Spleen (tissue), 11 donors: ENCODE measurements around the gene SDR39U1. TPM values are rescaled to one million over a fixed set of nuclear protein-coding genes. Genes with fewer than 3 reads are reported as not detected.
A peak's percentile ranks its signal among the peaks of the same experiment; 100 is the strongest.

Experiments used
- DNase-seq: peaks from one replicate; pipeline ENCODE4 v3.0.0-alpha.2; 2020
- H3K27ac ChIP-seq, 8 donors: fragments of 200-600 bp; sonication (generic) in 7 of 8; 1 replicate in 4 of 8; 2 replicates in 4 of 8; pipeline versions ENCODE4 v1.5.0 to v1.8.0; 2016 to 2021; ENCODE audit warnings: inconsistent platforms in 4 of 8, mild to moderate bottlenecking in 4 of 8, moderate library complexity in 1 of 8
- H3K27me3 ChIP-seq, 7 donors: fragments of 200-600 bp; sonication (generic) in 6 of 7; replicated peaks in 1 of 7; 1 replicate in 4 of 7; 2 replicates in 3 of 7; pipeline versions ENCODE4 v1.5.0 to v1.8.0; 2016 to 2021; ENCODE audit warnings: inconsistent platforms in 3 of 7, mild to moderate bottlenecking in 1 of 7
- H3K36me3 ChIP-seq, 6 donors: fragments of 200-600 bp; sonication (generic) in 5 of 6; 1 replicate in 4 of 6; 2 replicates in 2 of 6; pipeline versions ENCODE4 v1.5.0 to v1.8.0; 2016 to 2021; ENCODE audit warnings: inconsistent platforms in 2 of 6
- H3K4me1 ChIP-seq, 6 donors: fragments of 200-600 bp; sonication (generic) in 5 of 6; 1 replicate in 3 of 6; 2 replicates in 3 of 6; pipeline versions ENCODE4 v1.5.0 to v1.8.0; 2016 to 2021; ENCODE audit warnings: inconsistent platforms in 3 of 6
- H3K4me3 ChIP-seq, 8 donors: fragments of 200-600 bp; sonication (generic) in 7 of 8; 1 replicate in 4 of 8; 2 replicates in 4 of 8; pipeline versions ENCODE4 v1.5.0 to v1.8.0; 2016 to 2021; ENCODE audit warnings: inconsistent platforms in 4 of 8, mild to moderate bottlenecking in 4 of 8, moderate library complexity in 2 of 8
- H3K9me3 ChIP-seq, 8 donors: fragments of 200-600 bp; sonication (generic) in 7 of 8; 1 replicate in 4 of 8; 2 replicates in 4 of 8; pipeline versions ENCODE4 v1.5.0 to v1.8.0; 2016 to 2021; ENCODE audit warnings: inconsistent platforms in 4 of 8
- POLR2A ChIP-seq, 3 donors: fragments of 450-650 bp; IDR thresholded peaks; one replicate each; pipeline ENCODE4 v1.5.1; 2017; ENCODE audit warnings: antibody characterized with exemption in 3 of 3, mild to moderate bottlenecking in 1 of 3
- POLR2AphosphoS5 ChIP-seq, 3 donors: sonication (generic); formaldehyde crosslinking; IDR thresholded peaks; one replicate each; pipeline ENCODE4 v1.5.1; 2017; ENCODE audit warnings: antibody characterized with exemption in 3 of 3
- WGBS, 5 donors: extraction: QIAGEN DNeasy Blood & Tissue Kit in 3 of 5; methylation state at CpG; one replicate each; pipeline versions ENCODE4 v1.1.5 to v1.1.7; 2013 to 2018; 5-methylcytosine and 5-hydroxymethylcytosine counted together
- intact Hi-C: fragments of 100-400 bp; cut with DNase I; formaldehyde crosslinking; loops from one replicate; pipeline ENCODE4 v1.15.0; 2023; ENCODE audit warnings: low total_unique reads
- polyA plus RNA-seq, 3 donors: library from polyadenylated mRNA; stranded (reverse); fragments of 200-250 nt; gene quantifications; one replicate each; pipeline ENCODE4 v1.2.1, GENCODE V29; 2013
- total RNA-seq, 7 donors: library from RNA; depleted of rRNA in 3 of 7; stranded (reverse); fragments of >200 nt in 3 of 7; fragmentation: NEBNext Ultra II Directional in 4 of 7; extraction: Animal tissue kit (Norgen Biotek cat#: 25700) in 4 of 7; gene quantifications; one replicate each; pipeline versions ENCODE4 v1.1.0 to v1.2.1, GENCODE V29; 2016 to 2021
- TF ChIP-seq, protein P1 (sequence below), 11 experiments: fragments of 200-600 bp in 7 of 11; fragments of 450-650 bp in 4 of 11; sonication (generic) in 4 of 11; IDR thresholded peaks in 8 of 11; conservative IDR thresholded peaks in 3 of 11; 1 replicate in 7 of 11; 2 replicates in 4 of 11; pipeline versions ENCODE4 v1.4.0 to v1.8.0; 2016 to 2021; ENCODE audit warnings: antibody characterized with exemption in 11 of 11, inconsistent platforms in 4 of 11, mild to moderate bottlenecking in 1 of 11
- donor health status: healthy with polysubstance abuse.
- donor health status: DM: no; HTN: no; CAD: no; lungs with moderate emphysema.
- donor health status: DM: no; HTN: no; CAD: no.
- donor health status: Bipolar disorder and iron deficiency.
- donor health status: healthy.
- donor health status: DM: no; HTN: no; CAD: no.
- donor health status: DM: yes; HTN: yes; CAD: no.

The SDR39U1 gene
- total and polyA plus RNA-seq, 10 donors, result 48.2 to 146 (median 68.4) TPM

DNA sequence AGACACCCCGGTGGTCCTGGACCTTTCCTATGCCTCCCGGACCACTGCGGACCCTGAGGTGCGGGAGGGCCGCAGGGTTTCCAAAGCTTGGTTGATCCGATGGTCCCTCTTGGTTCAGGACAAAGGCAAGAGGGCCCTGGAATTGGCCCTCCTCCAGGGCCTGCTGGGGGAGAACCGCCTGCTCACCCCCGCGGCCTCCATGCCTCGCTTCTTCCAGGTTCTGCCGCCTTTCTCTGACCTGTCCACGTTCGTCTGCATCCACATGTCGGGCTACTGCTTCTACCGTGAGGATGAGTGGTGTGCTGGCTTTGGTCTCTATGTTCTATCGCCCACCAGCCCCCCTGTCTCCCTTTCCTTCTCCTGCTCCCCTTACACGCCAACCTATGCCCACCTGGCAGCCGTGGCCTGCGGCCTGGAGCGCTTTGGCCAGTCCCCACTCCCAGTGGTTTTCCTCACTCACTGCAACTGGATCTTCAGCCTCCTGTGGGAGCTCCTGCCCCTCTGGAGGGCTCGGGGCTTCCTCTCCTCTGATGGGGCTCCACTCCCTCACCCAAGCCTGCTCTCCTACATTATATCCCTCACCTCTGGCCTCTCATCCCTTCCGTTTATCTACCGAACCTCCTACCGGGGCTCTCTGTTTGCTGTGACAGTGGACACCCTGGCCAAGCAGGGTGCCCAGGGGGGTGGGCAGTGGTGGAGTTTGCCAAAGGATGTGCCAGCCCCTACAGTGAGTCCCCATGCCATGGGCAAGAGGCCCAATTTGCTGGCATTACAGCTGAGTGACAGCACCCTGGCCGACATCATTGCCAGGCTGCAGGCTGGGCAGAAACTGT lies 26.9 kb downstream of the SDR39U1 start:
- WGBS, 5 donors, result 90 to 93% (median 92%) methylated on average over 25 of the region's 25 CpGs
- DNase-seq, result no peak
- peaks cover 0 to 37% (median 17%) of the 10 kb centered on the region in 6 donors for H3K36me3 ChIP-seq
- no peaks in the 10 kb centered on the region for H3K9me3 ChIP-seq
- no peak for TF ChIP-seq POLR2AphosphoS5 (IDR thresholded peaks at IDR 0.05)
- TF ChIP-seq, protein P1, sequence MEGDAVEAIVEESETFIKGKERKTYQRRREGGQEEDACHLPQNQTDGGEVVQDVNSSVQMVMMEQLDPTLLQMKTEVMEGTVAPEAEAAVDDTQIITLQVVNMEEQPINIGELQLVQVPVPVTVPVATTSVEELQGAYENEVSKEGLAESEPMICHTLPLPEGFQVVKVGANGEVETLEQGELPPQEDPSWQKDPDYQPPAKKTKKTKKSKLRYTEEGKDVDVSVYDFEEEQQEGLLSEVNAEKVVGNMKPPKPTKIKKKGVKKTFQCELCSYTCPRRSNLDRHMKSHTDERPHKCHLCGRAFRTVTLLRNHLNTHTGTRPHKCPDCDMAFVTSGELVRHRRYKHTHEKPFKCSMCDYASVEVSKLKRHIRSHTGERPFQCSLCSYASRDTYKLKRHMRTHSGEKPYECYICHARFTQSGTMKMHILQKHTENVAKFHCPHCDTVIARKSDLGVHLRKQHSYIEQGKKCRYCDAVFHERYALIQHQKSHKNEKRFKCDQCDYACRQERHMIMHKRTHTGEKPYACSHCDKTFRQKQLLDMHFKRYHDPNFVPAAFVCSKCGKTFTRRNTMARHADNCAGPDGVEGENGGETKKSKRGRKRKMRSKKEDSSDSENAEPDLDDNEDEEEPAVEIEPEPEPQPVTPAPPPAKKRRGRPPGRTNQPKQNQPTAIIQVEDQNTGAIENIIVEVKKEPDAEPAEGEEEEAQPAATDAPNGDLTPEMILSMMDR (IDR thresholded peaks at IDR 0.05 in 8 of 11, conservative IDR thresholded peaks at IDR 0.05 in 3 of 11), result no peak
- no peak for TF ChIP-seq POLR2A (IDR thresholded peaks at IDR 0.05)
- peaks cover 0 to 20% (median 0%) of the 10 kb centered on the region in 7 donors for H3K27me3 ChIP-seq
- H3K27ac ChIP-seq, result no peak overlapping the region
- peaks cover 0 to 13% (median 2%) of the 10 kb centered on the region in 6 donors for H3K4me1 ChIP-seq
- H3K4me3 ChIP-seq, result no peak overlapping the region
- intact Hi-C loops, result loop anchor here (10.0 kb wide), 1 partner anchor 51 kb away; the partner anchor contains the start of gene NFATC4

DNA sequence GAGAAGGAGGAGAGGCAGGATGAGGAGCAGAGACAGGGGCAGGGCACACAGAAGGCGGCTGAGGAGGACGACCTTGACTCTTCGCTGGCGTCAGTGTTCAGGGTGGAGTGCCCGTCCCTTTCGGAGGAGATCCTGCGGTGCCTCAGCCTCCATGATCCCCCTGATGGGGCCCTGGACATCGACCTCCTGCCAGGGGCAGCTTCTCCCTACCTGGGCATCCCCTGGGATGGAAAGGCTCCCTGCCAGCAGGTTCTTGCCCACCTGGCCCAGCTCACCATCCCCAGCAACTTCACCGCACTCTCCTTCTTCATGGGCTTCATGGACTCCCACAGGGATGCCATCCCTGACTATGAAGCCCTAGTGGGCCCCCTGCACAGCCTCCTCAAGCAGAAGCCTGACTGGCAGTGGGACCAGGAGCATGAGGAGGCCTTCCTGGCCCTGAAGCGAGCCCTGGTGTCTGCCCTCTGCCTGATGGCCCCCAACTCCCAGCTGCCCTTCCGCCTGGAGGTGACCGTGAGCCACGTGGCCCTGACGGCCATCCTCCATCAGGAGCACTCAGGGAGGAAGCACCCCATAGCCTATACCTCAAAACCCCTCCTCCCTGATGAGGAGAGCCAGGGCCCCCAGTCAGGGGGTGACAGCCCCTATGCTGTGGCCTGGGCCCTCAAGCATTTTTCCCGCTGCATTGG lies 27.7 kb downstream of the SDR39U1 start:
- no peaks in the 10 kb centered on the region for H3K9me3 ChIP-seq
- intact Hi-C loops, result loop anchor here (10.0 kb wide), 1 partner anchor 50 kb away; the partner anchor contains the start of gene NFATC4
- peaks cover 0 to 13% (median 2%) of the 10 kb centered on the region in 6 donors for H3K4me1 ChIP-seq
- peaks cover 0 to 20% (median 0%) of the 10 kb centered on the region in 7 donors for H3K27me3 ChIP-seq
- H3K27ac ChIP-seq, result no peak overlapping the region
- peaks cover 0 to 42% (median 17%) of the 10 kb centered on the region in 6 donors for H3K36me3 ChIP-seq
- DNase-seq, result no peak
- no peak for TF ChIP-seq POLR2A (IDR thresholded peaks at IDR 0.05)
- TF ChIP-seq POLR2AphosphoS5 (IDR thresholded peaks at IDR 0.05), result peak in 1 of 3 donors; percentile 7
- 87 to 95% (median 89%) methylated on average over 11 to 15 of the region's 15 CpGs for WGBS, 5 donors
- no peak overlapping the region for H3K4me3 ChIP-seq

GRCh38 chr14:24414077-24414476 lies 28.5 kb downstream of the SDR39U1 start:
- H3K4me3 ChIP-seq, result no peak overlapping the region
- peaks cover 0 to 11% (median 2%) of the 10 kb centered on the region in 6 donors for H3K4me1 ChIP-seq
- DNase-seq, result no peak
- 88 to 100% (median 93%) methylated on average over 1 of the region's 1 CpG for WGBS, 5 donors
- H3K9me3 ChIP-seq, result no peaks in the 10 kb centered on the region
- intact Hi-C loops, result loop anchor here (10.0 kb wide), 1 partner anchor 49 kb away; the partner anchor contains the start of gene NFATC4
- H3K36me3 ChIP-seq, result peaks cover 0 to 50% (median 17%) of the 10 kb centered on the region in 6 donors
- TF ChIP-seq POLR2A (IDR thresholded peaks at IDR 0.05), result no peak
- TF ChIP-seq, protein P1 (IDR thresholded peaks at IDR 0.05 in 8 of 11, conservative IDR thresholded peaks at IDR 0.05 in 3 of 11), result no peak
- TF ChIP-seq POLR2AphosphoS5 (IDR thresholded peaks at IDR 0.05), result no peak
- no peak overlapping the region for H3K27ac ChIP-seq
- peaks cover 0 to 20% (median 0%) of the 10 kb centered on the region in 7 donors for H3K27me3 ChIP-seq

- no peak for DNase-seq
- intact Hi-C loops, result loop anchor here (10.0 kb wide), 1 partner anchor 47 kb away; the partner anchor contains the start of gene NFATC4
- peaks cover 0 to 64% (median 17%) of the 10 kb centered on the region in 6 donors for H3K36me3 ChIP-seq
Observed at GRCh38 chr14:24411443-24412389, 30.9 kb downstream of the SDR39U1 start.

More at GRCh38 chr14:24411443-24412389, 30.9 kb downstream of the SDR39U1 start:
- WGBS, 5 donors, result 64 to 77% (median 71%) methylated on average over 14 to 16 of the region's 16 CpGs
- Histone ChIP-seq H3K27me3 (peaks cover 0 to 4% (median 0%) of the 10 kb centered on the region in 7 donors), H3K4me3 (no peak overlapping the region), H3K4me1 (no peaks in the 10 kb centered on the region), H3K9me3 (no peaks in the 10 kb centered on the region), H3K27ac (no peak overlapping the region)
- no peak for TF ChIP-seq POLR2A (IDR thresholded peaks at IDR 0.05)
- TF ChIP-seq POLR2AphosphoS5 (IDR thresholded peaks at IDR 0.05), result peak in 1 of 3 donors; percentile 21
- TF ChIP-seq, protein P1 (IDR thresholded peaks at IDR 0.05 in 8 of 11, conservative IDR thresholded peaks at IDR 0.05 in 3 of 11), result peak; percentile 26 to 80 (median 66)
